HCT116 (cell line): Measurements from ENCODE around the gene VGLL2. TPM values are rescaled to one million over a fixed set of nuclear protein-coding genes. Genes with fewer than 3 reads are reported as not detected.

Experiments
- ATAC-seq: fragments of 200-7000 bp; cut with Tn5 transposase; 2 replicates; pipeline ENCODE4 v1.9.1; 2020; ENCODE audit warnings: mild to moderate bottlenecking, moderate library complexity
- BruUV-seq: library from RNA; stranded (reverse); fragments of 400-500 nt; replicated peaks from 2 replicates; lab custom pipeline; 2021; lab: Mats Ljungman, UMichigan
- CTCF ChIA-PET: fragments of 300-600 bp; sonication (Branson Sonifier 250); formaldehyde crosslinking; loops from one replicate; lab custom pipeline; 2021; ENCODE audit warnings: antibody characterized with exemption; lab: Charles Lee
- POLR2A ChIA-PET: fragments of 300-600, 350-600 bp; sonication (Branson Sonifier 250); formaldehyde crosslinking; loops from one replicate; lab custom pipeline; 2021; ENCODE audit warnings: antibody characterized with exemption; lab: Charles Lee
- RAD21 ChIA-PET, 2 experiments: fragments of 300-600 bp; sonication (Branson Sonifier 250); formaldehyde crosslinking; loops; one replicate each; lab custom pipeline; 2023; ENCODE audit warnings: low total read pairs in 2 of 2; ENCODE audit not compliant: uncharacterized antibody in 2 of 2, unreplicated experiment in 2 of 2, low non-redundant PET in 1 of 2; lab: Charles Lee
- DNase-seq: peaks from one replicate; pipeline ENCODE4 v3.0.0-alpha.2; 2010; ENCODE audit warnings: low read depth, low spot score
- H2AFZ ChIP-seq: fragments of 200-600 bp; shearing (Covaris generic), sonication (generic); 2 replicates; pipeline ENCODE4 v1.6.1; 2017; ENCODE audit warnings: low read depth, mixed run types, mixed read lengths, antibody characterized with exemption, low read length; ENCODE audit not compliant: poor library complexity, severe bottlenecking
- H3K27ac ChIP-seq: 2 replicates; pipeline ENCODE4 v1.5.1; 2012; ENCODE audit warnings: low read depth, low read length
- H3K27me3 ChIP-seq: fragments of 200-600 bp; sonication (generic); 2 replicates; pipeline ENCODE4 v1.6.1; 2016; ENCODE audit warnings: mixed run types, low read length, mixed read lengths; ENCODE audit not compliant: insufficient read depth
- H3K36me3 ChIP-seq, 2 experiments: fragments of 200-500 bp in 1 of 2; fragments of 200-600 bp in 1 of 2; sonication (Bioruptor generic) in 1 of 2; sonication (generic) in 1 of 2; 2 replicates each; pipeline versions ENCODE4 v1.5.1 to v1.6.1; 2014 to 2016; ENCODE audit warnings: low read length in 2 of 2, inconsistent platforms in 1 of 2, mixed read lengths in 1 of 2, mixed run types in 1 of 2; ENCODE audit not compliant: insufficient read depth in 2 of 2, control insufficient read depth in 1 of 2
- H3K4me1 ChIP-seq, 2 experiments: fragments of 200-600 bp in 1 of 2; sonication (generic) in 1 of 2; 2 replicates each; pipeline versions ENCODE4 v1.5.1 to v1.6.1; 2012 to 2017; ENCODE audit warnings: low read length in 2 of 2, inconsistent platforms in 1 of 2, mild to moderate bottlenecking in 1 of 2, mixed read lengths in 1 of 2, mixed run types in 1 of 2, moderate library complexity in 1 of 2; ENCODE audit not compliant: insufficient read depth in 2 of 2, control insufficient read depth in 1 of 2
- H3K4me2 ChIP-seq: fragments of 200-600 bp; sonication (generic); 2 replicates; pipeline ENCODE4 v1.6.1; 2017; ENCODE audit warnings: mixed run types, low read length, mixed read lengths
- H3K4me3 ChIP-seq, 2 experiments: fragments of 200-600 bp in 1 of 2; sonication (generic) in 1 of 2; replicated peaks in 1 of 2; 2 replicates each; pipeline ENCODE4 v1.5.1; 2011 to 2016; ENCODE audit warnings: low read length in 2 of 2, control low read depth in 1 of 2, low read depth in 1 of 2, mild to moderate bottlenecking in 1 of 2, mixed read lengths in 1 of 2, mixed run types in 1 of 2
- H3K79me2 ChIP-seq: fragments of 200-600 bp; sonication (generic); 2 replicates; pipeline ENCODE4 v1.6.1; 2017; ENCODE audit warnings: mild to moderate bottlenecking, mixed run types, low read length, moderate library complexity, mixed read lengths; ENCODE audit not compliant: insufficient read depth
- H3K9ac ChIP-seq: fragments of 200-600 bp; sonication (generic); 2 replicates; pipeline ENCODE4 v1.6.1; 2016; ENCODE audit warnings: low read length, mixed read lengths
- H3K9me2 ChIP-seq: fragments of 200-600 bp; sonication (generic), shearing (Covaris generic); 2 replicates; pipeline ENCODE4 v1.6.1; 2017; ENCODE audit warnings: mixed run types, mild to moderate bottlenecking, moderate library complexity; ENCODE audit not compliant: insufficient read depth
- H3K9me3 ChIP-seq, 2 experiments: fragments of 200-500 bp in 1 of 2; fragments of 200-600 bp in 1 of 2; sonication (Bioruptor generic) in 1 of 2; sonication (generic) in 1 of 2; 2 replicates each; pipeline ENCODE4 v1.6.1; 2014 to 2017; ENCODE audit warnings: low read length in 2 of 2, mixed read lengths in 2 of 2, inconsistent platforms in 1 of 2, low read depth in 1 of 2, mild to moderate bottlenecking in 1 of 2, mixed run types in 1 of 2, moderate library complexity in 1 of 2; ENCODE audit not compliant: control insufficient read depth in 1 of 2, insufficient read depth in 1 of 2
- H4K20me1 ChIP-seq: fragments of 200-600 bp; sonication (generic), shearing (Covaris generic); 2 replicates; pipeline ENCODE4 v1.6.1; 2017; ENCODE audit warnings: mixed run types, mild to moderate bottlenecking, moderate library complexity; ENCODE audit not compliant: insufficient read depth
- ATF3 ChIP-seq: IDR thresholded peaks from 2 replicates; pipeline ENCODE4 v1.6.1; 2012
- CBX3 ChIP-seq: IDR thresholded peaks from 2 replicates; pipeline ENCODE4 v1.6.1; 2012; ENCODE audit warnings: low read depth
- CEBPB ChIP-seq: IDR thresholded peaks from 2 replicates; pipeline ENCODE4 v1.6.1; 2012; ENCODE audit warnings: low read depth
- EGR1 ChIP-seq: IDR thresholded peaks from 2 replicates; pipeline ENCODE4 v1.6.1; 2012; ENCODE audit warnings: low read depth
- ELF1 ChIP-seq: IDR thresholded peaks from 2 replicates; pipeline ENCODE4 v1.6.1; 2012; ENCODE audit warnings: low read depth, borderline replicate concordance
- EZH2 ChIP-seq: fragments of 200-600 bp; sonication (generic); IDR thresholded peaks from 2 replicates; pipeline ENCODE4 v1.6.1; 2017; ENCODE audit warnings: antibody characterized with exemption, mixed run types
- EZH2phosphoT487 ChIP-seq: fragments of 200-600 bp; IDR thresholded peaks from 2 replicates; pipeline ENCODE4 v1.6.1; 2018; ENCODE audit warnings: antibody characterized with exemption, borderline replicate concordance
- FOSL1 ChIP-seq: IDR thresholded peaks from 2 replicates; pipeline ENCODE4 v1.6.1; 2012; ENCODE audit warnings: low read depth
- JUND ChIP-seq: IDR thresholded peaks from 2 replicates; pipeline ENCODE4 v1.6.1; 2012
- POLR2A ChIP-seq: IDR thresholded peaks from 2 replicates; pipeline ENCODE4 v1.7.0; 2011; ENCODE audit warnings: borderline replicate concordance; ENCODE audit not compliant: insufficient read depth, insufficient read length; ENCODE audit errors: extremely low read depth
- POLR2AphosphoS5 ChIP-seq: IDR thresholded peaks from 2 replicates; pipeline ENCODE4 v1.6.1; 2011; ENCODE audit warnings: mild to moderate bottlenecking, low read depth, low read length, moderate library complexity
- RAD21 ChIP-seq: IDR thresholded peaks from 2 replicates; pipeline ENCODE4 v1.6.1; 2012; ENCODE audit warnings: low read depth, mild to moderate bottlenecking
- SP1 ChIP-seq: IDR thresholded peaks from 2 replicates; pipeline ENCODE4 v1.6.1; 2012; ENCODE audit warnings: low read depth
- SRF ChIP-seq: IDR thresholded peaks from 2 replicates; pipeline ENCODE4 v1.6.1; 2012; ENCODE audit warnings: low read depth
- ZFX ChIP-seq: fragments of 450-650 bp; IDR thresholded peaks from 2 replicates; pipeline ENCODE4 v1.6.1; 2017
- ZNF274 ChIP-seq: fragments of 200-500 bp; sonication (Bioruptor generic); IDR thresholded peaks from 2 replicates; pipeline ENCODE4 v1.6.1; 2014; ENCODE audit warnings: mild to moderate bottlenecking, low read depth, low read length, inconsistent platforms
- intact Hi-C: fragments of 100-400 bp; cut with micrococcal nuclease; formaldehyde crosslinking; loops from 2 replicates; pipeline ENCODE4 v1.10.0; 2022
- total RNA-seq: library from RNA; stranded (reverse); gene quantifications from one replicate; pipeline ENCODE4 v1.2.1, GENCODE V29; 2021; ENCODE audit not compliant: unreplicated experiment
- TF ChIP-seq, protein P1 (sequence below): IDR thresholded peaks from 2 replicates; pipeline ENCODE4 v1.6.1; 2012
- TF ChIP-seq, protein P2 (sequence below): IDR thresholded peaks from 2 replicates; pipeline ENCODE4 v1.6.1; 2011; ENCODE audit warnings: mild to moderate bottlenecking, low read length, moderate library complexity; ENCODE audit not compliant: insufficient replicate concordance; ENCODE audit errors: extremely low read depth

The VGLL2 gene
- total RNA-seq, 1 experiment from 2014 or later: not detected

- BruUV-seq: no TSS peak
- no peak for TF ChIP-seq CEBPB
- no peak for TF ChIP-seq RAD21
- TF ChIP-seq POLR2A: no peak
- no peak for TF ChIP-seq POLR2AphosphoS5
- TF ChIP-seq EZH2: no peak
- TF ChIP-seq ZFX: no peak
- TF ChIP-seq, protein P1, sequence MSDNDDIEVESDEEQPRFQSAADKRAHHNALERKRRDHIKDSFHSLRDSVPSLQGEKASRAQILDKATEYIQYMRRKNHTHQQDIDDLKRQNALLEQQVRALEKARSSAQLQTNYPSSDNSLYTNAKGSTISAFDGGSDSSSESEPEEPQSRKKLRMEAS: no peak
- TF ChIP-seq JUND: no peak
- TF ChIP-seq FOSL1: no peak
- no peak for TF ChIP-seq EGR1
- no peak for TF ChIP-seq SP1
- no peak for TF ChIP-seq ZNF274
- no peak for DNase-seq
- H2AFZ ChIP-seq: no peak overlapping the region
- H3K9me3 ChIP-seq: no peaks in the 10 kb centered on the region
- no peaks in the 10 kb centered on the region for H3K9me2 ChIP-seq
- no peak overlapping the region for H3K4me3 ChIP-seq
- H3K4me1 ChIP-seq: no peaks in the 10 kb centered on the region
- no peaks in the 10 kb centered on the region for H3K27me3 ChIP-seq
- no peak overlapping the region for H3K9ac ChIP-seq
- ATAC-seq: no peak
- intact Hi-C loops: no loop called here
- POLR2A ChIA-PET: no interaction called here
- RAD21 ChIA-PET: no interaction called here
- H3K36me3 ChIP-seq: no peaks in the 10 kb centered on the region
- no peak overlapping the region for H3K4me2 ChIP-seq
- H3K79me2 ChIP-seq: no peaks in the 10 kb centered on the region
- CTCF ChIA-PET: no interaction called here
- H4K20me1 ChIP-seq: no peaks in the 10 kb centered on the region
- no peak overlapping the region for H3K27ac ChIP-seq
Observed at GRCh38 chr6:117226778-117227177, 38.6 kb upstream of the VGLL2 start.

GRCh38 chr6:117227245-117227962 is 38.0 kb upstream of the VGLL2 start:
- no TSS peak for BruUV-seq
- Histone ChIP-seq H4K20me1 (no peaks in the 10 kb centered on the region), H3K4me1 (no peaks in the 10 kb centered on the region), H3K9me2 (no peaks in the 10 kb centered on the region), H3K4me3 (no peak overlapping the region), H2AFZ (no peak overlapping the region), H3K36me3 (no peaks in the 10 kb centered on the region), H3K9me3 (no peaks in the 10 kb centered on the region), H3K79me2 (no peaks in the 10 kb centered on the region), H3K4me2 (no peak overlapping the region), H3K9ac (no peak overlapping the region), H3K27ac (no peak overlapping the region), H3K27me3 (no peaks in the 10 kb centered on the region)
- ChIA-PET RAD21 (no interaction called here), CTCF (no interaction called here), POLR2A (no interaction called here)
- ATAC-seq: no peak
- no peak for DNase-seq
- intact Hi-C loops: no loop called here
- TF ChIP-seq POLR2AphosphoS5 (no peak), ZNF274 (no peak), ELF1 (no peak), CBX3 (no peak), JUND (no peak), SRF (no peak), EZH2 (no peak), ATF3 (no peak), POLR2A (no peak), EZH2phosphoT487 (no peak), FOSL1 (no peak)
- TF ChIP-seq, protein P2, sequence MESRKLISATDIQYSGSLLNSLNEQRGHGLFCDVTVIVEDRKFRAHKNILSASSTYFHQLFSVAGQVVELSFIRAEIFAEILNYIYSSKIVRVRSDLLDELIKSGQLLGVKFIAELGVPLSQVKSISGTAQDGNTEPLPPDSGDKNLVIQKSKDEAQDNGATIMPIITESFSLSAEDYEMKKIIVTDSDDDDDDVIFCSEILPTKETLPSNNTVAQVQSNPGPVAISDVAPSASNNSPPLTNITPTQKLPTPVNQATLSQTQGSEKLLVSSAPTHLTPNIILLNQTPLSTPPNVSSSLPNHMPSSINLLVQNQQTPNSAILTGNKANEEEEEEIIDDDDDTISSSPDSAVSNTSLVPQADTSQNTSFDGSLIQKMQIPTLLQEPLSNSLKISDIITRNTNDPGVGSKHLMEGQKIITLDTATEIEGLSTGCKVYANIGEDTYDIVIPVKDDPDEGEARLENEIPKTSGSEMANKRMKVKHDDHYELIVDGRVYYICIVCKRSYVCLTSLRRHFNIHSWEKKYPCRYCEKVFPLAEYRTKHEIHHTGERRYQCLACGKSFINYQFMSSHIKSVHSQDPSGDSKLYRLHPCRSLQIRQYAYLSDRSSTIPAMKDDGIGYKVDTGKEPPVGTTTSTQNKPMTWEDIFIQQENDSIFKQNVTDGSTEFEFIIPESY: no peak
